Suprapubic skin (tissue), 4 donors: ENCODE results near the gene SLC30A10.

ENCODE experiments used
- CTCF ChIP-seq, 2 donors: fragments of 200-600 bp in 1 of 2; fragments of 450-650 bp in 1 of 2; sonication (generic) in 1 of 2; IDR thresholded peaks; one replicate each; pipeline ENCODE4 v1.5.1; 2016 to 2019; ENCODE audit warnings: antibody characterized with exemption in 2 of 2, mild to moderate bottlenecking in 1 of 2, moderate library complexity in 1 of 2
- EP300 ChIP-seq: sonication (generic); formaldehyde crosslinking; IDR thresholded peaks from one replicate; pipeline ENCODE4 v1.6.1; 2017; ENCODE audit warnings: antibody characterized with exemption
- POLR2A ChIP-seq, 2 donors: fragments of 450-650 bp; IDR thresholded peaks; one replicate each; pipeline ENCODE4 v1.6.1; 2017; ENCODE audit warnings: antibody characterized with exemption in 2 of 2, mild to moderate bottlenecking in 2 of 2, moderate library complexity in 2 of 2
- POLR2AphosphoS5 ChIP-seq, 3 donors: sonication (generic); formaldehyde crosslinking; IDR thresholded peaks; one replicate each; pipeline ENCODE4 v1.6.1; 2017; ENCODE audit warnings: antibody characterized with exemption in 3 of 3

GRCh38 chr1:219924342-219924741 is 4.0 kb downstream of the SLC30A10 start:
- TF ChIP-seq POLR2A (IDR thresholded peaks at IDR 0.05) (no peak), POLR2AphosphoS5 (IDR thresholded peaks at IDR 0.05) (no peak), CTCF (IDR thresholded peaks at IDR 0.05) (no peak), EP300 (no peak)
